DOHH2 (cell line): Measurements from ENCODE around the gene GPR15LG.

Source experiments
- H3F3A ChIP-seq: fragments of 200-600 bp; sonication (generic), shearing (Covaris generic); 2 replicates; pipeline ENCODE4 v1.6.0; 2016; ENCODE audit warnings: antibody characterized with exemption, mild to moderate bottlenecking; ENCODE audit not compliant: control insufficient read depth, insufficient read depth
- H3K27ac ChIP-seq: fragments of 200-600 bp; sonication (generic); 2 replicates; pipeline ENCODE4 v1.5.1; 2014; ENCODE audit warnings: low read depth, mild to moderate bottlenecking, low read length, moderate library complexity
- H3K27me3 ChIP-seq: fragments of 200-600 bp; sonication (generic); 2 replicates; pipeline ENCODE4 v1.6.1; 2014; ENCODE audit warnings: mild to moderate bottlenecking, low read length, mixed read lengths; ENCODE audit not compliant: control insufficient read depth
- H3K36me3 ChIP-seq: fragments of 200-600 bp; sonication (generic); 2 replicates; pipeline ENCODE4 v1.6.1; 2014; ENCODE audit warnings: mild to moderate bottlenecking, low read length, moderate library complexity, mixed read lengths; ENCODE audit not compliant: control insufficient read depth
- H3K4me1 ChIP-seq: fragments of 200-600 bp; sonication (generic); 2 replicates; pipeline ENCODE4 v1.6.1; 2014; ENCODE audit warnings: mild to moderate bottlenecking, low read length, mixed read lengths; ENCODE audit not compliant: control insufficient read depth
- H3K4me2 ChIP-seq: fragments of 200-600 bp; sonication (generic); 2 replicates; pipeline ENCODE4 v1.6.0; 2014; ENCODE audit warnings: mild to moderate bottlenecking, low read length, moderate library complexity
- H3K4me3 ChIP-seq: fragments of 200-600 bp; sonication (generic); 2 replicates; pipeline ENCODE4 v1.5.1; 2014; ENCODE audit warnings: mild to moderate bottlenecking, low read length, mixed read lengths
- H3K79me2 ChIP-seq: fragments of 200-600 bp; sonication (generic); 2 replicates; pipeline ENCODE4 v1.6.1; 2014; ENCODE audit warnings: mild to moderate bottlenecking, low read length, mixed read lengths; ENCODE audit not compliant: control insufficient read depth
- H3K9me2 ChIP-seq: fragments of 200-600 bp; sonication (generic); replicated peaks from 2 replicates; pipeline ENCODE4 v1.6.1; 2014; ENCODE audit warnings: mild to moderate bottlenecking, low read length, mixed read lengths; ENCODE audit not compliant: control insufficient read depth
- H3K9me3 ChIP-seq: fragments of 200-600 bp; sonication (generic); 2 replicates; pipeline ENCODE4 v1.6.1; 2014; ENCODE audit warnings: antibody characterized with exemption, low read length, mixed read lengths; ENCODE audit not compliant: control insufficient read depth, insufficient read depth
- H4K20me1 ChIP-seq: fragments of 200-600 bp; sonication (generic); 2 replicates; pipeline ENCODE4 v1.6.0; 2014; ENCODE audit warnings: low read depth, mild to moderate bottlenecking, antibody characterized with exemption, low read length, moderate library complexity; ENCODE audit not compliant: control insufficient read depth, insufficient read depth
- CTCF ChIP-seq: fragments of 200-600 bp; sonication (generic); IDR thresholded peaks from one replicate; pipeline ENCODE4 v1.5.1; 2014; ENCODE audit warnings: antibody characterized with exemption, mild to moderate bottlenecking, low read depth, low read length; ENCODE audit not compliant: poor library complexity, severe bottlenecking
- EZH2phosphoT487 ChIP-seq: fragments of 200-600 bp; sonication (generic); IDR thresholded peaks from 2 replicates; pipeline ENCODE4 v1.6.1; 2017; ENCODE audit warnings: borderline replicate concordance, mild to moderate bottlenecking, antibody characterized with exemption, low read length, moderate library complexity, mixed read lengths

GPR15LG gene

GRCh38 chr10:84201682-84202081 is 28.1 kb downstream of the GPR15LG start:
- H4K20me1 ChIP-seq, result no peaks in the 10 kb centered on the region

GRCh38 chr10:84202349-84202748 is 28.7 kb downstream of the GPR15LG start:
- Histone ChIP-seq H3F3A (no peaks in the 10 kb centered on the region), H3K4me2 (no peak overlapping the region), H3K4me3 (no peak overlapping the region), H4K20me1 (no peaks in the 10 kb centered on the region), H3K4me1 (0 out of 2 replicates have a peak, but pooled peaks cover 2% of the 10 kb centered on the region), H3K9me3 (no peaks in the 10 kb centered on the region), H3K79me2 (no peaks in the 10 kb centered on the region), H3K9me2 (no peaks in the 10 kb centered on the region), H3K27ac (no peak overlapping the region), H3K27me3 (no peaks in the 10 kb centered on the region), H3K36me3 (no peaks in the 10 kb centered on the region)
- TF ChIP-seq CTCF, result no peak
- TF ChIP-seq EZH2phosphoT487, result no peak

More at GRCh38 chr10:84201682-84202081, 28.1 kb downstream of the GPR15LG start:
- Histone ChIP-seq H3K4me1 (0 out of 2 replicates have a peak, but pooled peaks cover 2% of the 10 kb centered on the region), H3K9me3 (no peaks in the 10 kb centered on the region), H3K27ac (no peak overlapping the region), H3F3A (no peaks in the 10 kb centered on the region), H3K9me2 (no peaks in the 10 kb centered on the region), H3K4me2 (no peak overlapping the region), H3K27me3 (peaks cover 7% of the 10 kb centered on the region), H3K4me3 (no peak overlapping the region), H3K36me3 (no peaks in the 10 kb centered on the region), H3K79me2 (no peaks in the 10 kb centered on the region)
- TF ChIP-seq EZH2phosphoT487 (no peak), CTCF (no peak)

- H3F3A ChIP-seq, result no peaks in the 10 kb centered on the region
- H3K79me2 ChIP-seq, result no peaks in the 10 kb centered on the region
- H3K4me2 ChIP-seq, result no peak overlapping the region
- no peaks in the 10 kb centered on the region for H3K36me3 ChIP-seq
- no peak for TF ChIP-seq EZH2phosphoT487
- peak; percentile 59 for TF ChIP-seq CTCF
- H3K27me3 ChIP-seq, result peaks cover 6% of the 10 kb centered on the region; the same call in 1 of the 2 replicates
- no peaks in the 10 kb centered on the region for H3K9me3 ChIP-seq
- H3K4me1 ChIP-seq, result 0 out of 2 replicates have a peak, but pooled peaks cover 2% of the 10 kb centered on the region
- H4K20me1 ChIP-seq, result no peaks in the 10 kb centered on the region
- H3K9me2 ChIP-seq, result no peaks in the 10 kb centered on the region
- no peak overlapping the region for H3K27ac ChIP-seq
- H3K4me3 ChIP-seq, result no peak overlapping the region
Measured at GRCh38 chr10:84204122-84204521, 30.5 kb downstream of the GPR15LG start.
